Suprapubic skin (tissue), 3 donors: ENCODE results near the gene ITFG2.

ENCODE experiments used
- POLR2AphosphoS5 ChIP-seq, 3 donors: sonication (generic); formaldehyde crosslinking; IDR thresholded peaks; one replicate each; pipeline ENCODE4 v1.6.1; 2017; ENCODE audit warnings: antibody characterized with exemption in 3 of 3
- TF ChIP-seq, protein P1 (sequence below), 2 donors: fragments of 200-600 bp in 1 of 2; fragments of 450-650 bp in 1 of 2; sonication (generic) in 1 of 2; IDR thresholded peaks; one replicate each; pipeline ENCODE4 v1.5.1; 2016 to 2019; ENCODE audit warnings: antibody characterized with exemption in 2 of 2, mild to moderate bottlenecking in 1 of 2, moderate library complexity in 1 of 2

GRCh38 chr12:2796187-2796666, 16.2 kb upstream of the ITFG2 start:
- no peak for TF ChIP-seq POLR2AphosphoS5 (IDR thresholded peaks at IDR 0.05)
- TF ChIP-seq, protein P1, sequence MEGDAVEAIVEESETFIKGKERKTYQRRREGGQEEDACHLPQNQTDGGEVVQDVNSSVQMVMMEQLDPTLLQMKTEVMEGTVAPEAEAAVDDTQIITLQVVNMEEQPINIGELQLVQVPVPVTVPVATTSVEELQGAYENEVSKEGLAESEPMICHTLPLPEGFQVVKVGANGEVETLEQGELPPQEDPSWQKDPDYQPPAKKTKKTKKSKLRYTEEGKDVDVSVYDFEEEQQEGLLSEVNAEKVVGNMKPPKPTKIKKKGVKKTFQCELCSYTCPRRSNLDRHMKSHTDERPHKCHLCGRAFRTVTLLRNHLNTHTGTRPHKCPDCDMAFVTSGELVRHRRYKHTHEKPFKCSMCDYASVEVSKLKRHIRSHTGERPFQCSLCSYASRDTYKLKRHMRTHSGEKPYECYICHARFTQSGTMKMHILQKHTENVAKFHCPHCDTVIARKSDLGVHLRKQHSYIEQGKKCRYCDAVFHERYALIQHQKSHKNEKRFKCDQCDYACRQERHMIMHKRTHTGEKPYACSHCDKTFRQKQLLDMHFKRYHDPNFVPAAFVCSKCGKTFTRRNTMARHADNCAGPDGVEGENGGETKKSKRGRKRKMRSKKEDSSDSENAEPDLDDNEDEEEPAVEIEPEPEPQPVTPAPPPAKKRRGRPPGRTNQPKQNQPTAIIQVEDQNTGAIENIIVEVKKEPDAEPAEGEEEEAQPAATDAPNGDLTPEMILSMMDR (IDR thresholded peaks at IDR 0.05) = no peak
